Stimulated activated CD8-positive, alpha-beta memory T cell treated with anti-CD3 and anti-CD28 coated beads, Interleukin-2, amount 100 ng/mL, for 1 hour (primary cell): Measurements from ENCODE around the gene ROPN1L.

Source experiments
- DNase-seq, 2 donors: peaks; one replicate each; pipeline ENCODE4 v3.0.0-alpha.2; 2020; ENCODE audit warnings: low read depth in 2 of 2

The ROPN1L gene

DNA sequence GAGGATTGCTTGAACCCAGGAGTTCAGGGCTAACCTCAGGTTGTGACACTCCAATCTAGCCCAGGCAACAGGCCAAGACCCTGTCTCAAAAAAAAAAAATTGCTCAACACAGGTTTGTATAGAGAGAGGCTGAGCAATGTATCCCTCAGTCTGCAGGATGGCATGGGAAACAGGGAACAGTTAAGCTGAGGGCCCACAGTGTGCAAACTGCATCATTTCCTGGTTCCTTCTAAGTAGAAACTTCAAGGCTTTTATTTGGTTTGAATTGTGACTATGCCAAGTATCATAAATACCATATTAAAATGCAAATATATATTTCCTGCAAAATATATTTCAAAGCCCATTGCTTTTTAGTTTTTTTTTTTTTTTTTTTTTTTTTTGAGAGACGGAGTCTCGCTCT lies 13.7 kb upstream of the ROPN1L start:
- DNase-seq: no peak

- no peak for DNase-seq
Observed at GRCh38 chr5:10431415-10431814, 10.3 kb upstream of the ROPN1L start.

GRCh38 chr5:10432059-10433008 lies 9.3 kb upstream of the ROPN1L start:
- no peak for DNase-seq

GRCh38 chr5:10434392-10434791 lies 7.3 kb upstream of the ROPN1L start:
- DNase-seq: no peak

DNA sequence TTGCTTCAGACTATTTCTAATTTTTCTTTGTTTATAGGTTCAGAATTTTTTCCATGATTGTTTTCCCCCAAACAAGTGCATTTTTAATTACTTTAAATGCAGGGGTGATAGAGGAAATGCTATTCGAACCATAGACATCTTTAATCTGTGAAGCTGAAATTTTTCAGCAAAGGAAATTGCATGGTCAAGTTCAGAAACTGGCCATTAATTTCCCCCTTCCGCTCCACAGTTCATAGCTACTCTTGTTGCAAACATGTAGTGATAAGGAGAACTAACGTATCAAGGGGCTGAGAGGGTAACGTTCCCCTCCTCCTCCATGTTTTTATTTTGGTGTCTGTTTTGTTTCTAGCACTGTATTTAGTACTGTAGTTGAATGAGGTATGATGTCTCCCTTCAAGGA lies 3.4 kb upstream of the ROPN1L start:
- DNase-seq: no peak

DNA sequence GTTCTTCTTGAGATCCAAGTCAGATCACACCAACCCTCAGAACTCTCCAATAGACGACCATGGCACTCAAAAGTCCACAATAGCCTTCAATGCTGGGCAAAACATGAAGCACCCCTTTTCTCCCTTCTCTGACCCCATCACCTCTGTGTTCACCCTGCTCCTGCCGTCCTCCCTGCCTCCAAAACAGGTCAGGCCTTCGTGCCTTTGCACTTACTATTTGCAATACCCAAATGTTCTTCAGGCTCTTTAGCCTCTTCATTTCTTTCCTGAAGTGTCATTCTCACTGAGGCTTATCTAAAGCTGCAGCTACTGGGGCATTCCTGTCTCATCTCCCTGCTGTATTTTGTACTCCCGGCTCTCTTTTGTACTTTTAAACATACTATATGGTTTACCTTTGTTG lies 2.0 kb upstream of the ROPN1L start:
- no peak for DNase-seq

GRCh38 chr5:10440367-10440990 lies 1.2 kb upstream of the ROPN1L start:
- DNase-seq: no peak

GRCh38 chr5:10441992-10442435 lies 335 bp downstream of the ROPN1L start:
- no peak for DNase-seq

- no peak for DNase-seq
Observed at GRCh38 chr5:10442576-10442975, 897 bp downstream of the ROPN1L start.

GRCh38 chr5:10445352-10445751 lies 3.7 kb downstream of the ROPN1L start:
- no peak for DNase-seq

- DNase-seq: no peak
Observed at GRCh38 chr5:10446490-10446889, 4.8 kb downstream of the ROPN1L start.

DNA sequence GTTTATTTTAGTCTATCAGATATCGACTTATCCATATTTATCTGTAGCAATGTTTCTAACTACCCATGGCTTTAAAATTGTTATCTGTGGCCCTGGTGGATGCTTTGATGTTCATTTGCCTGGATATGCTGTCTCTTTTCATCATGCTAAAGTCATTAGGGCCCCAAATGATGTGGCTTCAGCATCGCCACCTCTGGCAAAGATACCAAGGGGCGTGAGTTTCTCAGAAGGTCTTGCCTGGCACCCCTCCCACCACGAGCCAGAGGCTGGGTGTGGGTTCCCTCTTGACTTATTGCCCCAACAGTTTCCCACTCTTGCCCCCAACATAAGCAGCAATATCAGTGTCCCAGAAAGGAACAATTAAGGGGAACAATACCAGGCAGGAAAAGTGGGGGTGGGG lies 5.4 kb downstream of the ROPN1L start:
- DNase-seq: no peak

- no peak for DNase-seq
Observed at GRCh38 chr5:10448754-10449360, 7.2 kb downstream of the ROPN1L start.

- no peak for DNase-seq
Observed at GRCh38 chr5:10451137-10451824, 9.6 kb downstream of the ROPN1L start.

DNA sequence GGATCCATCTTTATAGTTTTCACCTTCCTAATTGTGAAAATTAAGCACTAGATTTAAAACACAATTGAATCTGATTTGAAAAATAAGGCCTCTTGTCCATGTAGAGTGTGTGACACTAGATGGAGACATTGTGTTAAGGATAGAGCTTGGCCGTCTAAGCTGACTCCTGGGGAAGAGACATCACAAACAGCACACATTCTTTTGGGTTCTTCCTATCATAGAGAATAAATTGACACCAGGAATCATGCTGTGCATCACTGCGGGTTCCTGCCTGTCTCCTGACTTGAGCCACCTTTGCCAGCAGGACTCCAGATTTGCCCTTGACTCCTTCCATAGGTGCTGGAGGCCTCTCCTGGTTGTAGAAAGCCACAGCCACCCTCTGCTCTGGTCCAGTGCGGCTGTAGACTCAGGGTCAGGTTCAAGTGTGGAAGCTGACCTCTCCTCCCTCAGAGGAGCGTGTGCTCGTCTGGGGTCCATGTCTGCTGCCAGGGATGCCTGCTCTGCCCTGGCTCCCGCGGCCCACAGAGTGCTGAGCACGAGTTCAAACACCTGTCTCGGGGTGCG lies 11.2 kb downstream of the ROPN1L start:
- DNase-seq: no peak

- DNase-seq: no peak
Observed at GRCh38 chr5:10453545-10453944, 11.9 kb downstream of the ROPN1L start.

DNA sequence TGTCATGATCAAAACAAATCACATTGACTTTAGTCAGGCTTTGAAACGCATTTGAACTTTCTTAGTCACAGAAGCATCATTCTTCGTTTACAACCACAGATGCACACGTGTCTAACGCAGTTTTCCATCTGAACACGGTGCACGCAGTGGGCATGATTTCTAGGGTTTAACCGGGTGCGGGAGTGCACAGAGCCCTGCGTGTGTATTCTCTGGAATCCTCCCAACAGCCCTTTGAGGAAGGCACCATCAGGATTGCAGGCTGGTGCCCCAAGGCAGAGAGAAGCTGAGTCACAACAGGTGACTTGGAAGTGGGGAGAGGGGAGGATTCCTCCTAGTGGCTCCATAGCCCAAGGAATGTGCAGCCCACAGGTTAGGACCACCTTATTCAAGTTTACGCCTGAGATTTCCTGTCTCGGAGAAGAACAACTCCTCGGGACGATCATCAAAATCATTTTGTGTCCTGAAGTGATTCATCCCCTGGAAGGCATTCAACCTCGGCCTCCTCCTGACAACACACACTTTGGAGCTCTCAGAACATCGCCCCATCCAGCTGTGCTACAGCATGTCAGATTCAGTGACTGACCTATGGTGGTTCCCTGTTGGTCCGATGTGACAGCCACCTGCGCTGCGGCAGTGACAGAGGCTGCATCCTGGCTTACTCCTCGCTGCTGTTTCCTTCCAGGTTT lies 13.1 kb downstream of the ROPN1L start:
- no peak for DNase-seq

- DNase-seq: no peak
Observed at GRCh38 chr5:10455277-10455670, 13.6 kb downstream of the ROPN1L start.

DNA sequence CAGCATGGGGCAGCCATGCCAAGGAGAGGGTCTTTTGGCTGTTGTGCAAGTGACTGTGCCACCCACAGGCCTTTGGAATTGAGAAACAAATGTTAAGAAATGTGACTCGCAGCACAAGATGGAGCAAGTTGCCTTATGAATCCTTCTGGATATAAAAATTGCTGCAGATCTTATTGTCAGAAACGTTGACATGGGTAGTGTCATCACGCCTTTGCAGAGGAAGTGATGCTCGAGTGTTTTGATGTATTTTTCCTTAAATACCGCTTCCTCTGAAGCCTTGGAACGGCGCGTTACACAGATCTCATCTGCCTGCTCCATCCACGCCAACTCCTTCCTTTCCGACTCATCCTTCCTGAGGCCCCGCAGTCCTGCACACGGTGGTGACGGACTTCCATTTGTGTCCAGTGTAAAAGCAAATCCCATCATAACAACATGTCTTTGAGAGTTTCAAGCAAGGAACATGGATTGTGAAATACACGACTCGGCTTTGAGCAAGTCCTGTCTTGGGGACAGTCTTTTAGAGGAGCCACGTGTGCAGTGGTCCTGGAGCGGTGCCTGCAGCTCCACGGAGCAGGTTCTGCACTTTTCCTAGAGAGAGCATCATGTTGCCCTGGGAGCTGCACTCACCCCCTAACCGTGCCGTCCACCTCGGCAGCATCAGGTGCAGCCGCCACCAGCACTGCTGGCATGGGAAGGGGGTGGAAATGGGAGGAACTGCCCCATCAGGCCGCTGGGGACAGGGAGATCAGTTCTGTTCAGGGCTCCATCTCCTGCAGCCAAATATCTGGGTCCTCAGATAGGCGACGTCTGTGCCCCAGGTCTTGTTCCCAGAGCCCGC lies 15.1 kb downstream of the ROPN1L start:
- no peak for DNase-seq
